ENCODE results near the gene AGO3. TPM values are rescaled to one million over a fixed set of nuclear protein-coding genes. Genes with fewer than 3 reads are reported as not detected.

AGO3 gene
- total and polyA plus RNA-seq, 7 donors: 0.60 to 27.4 (median 18.5) TPM

DNA sequence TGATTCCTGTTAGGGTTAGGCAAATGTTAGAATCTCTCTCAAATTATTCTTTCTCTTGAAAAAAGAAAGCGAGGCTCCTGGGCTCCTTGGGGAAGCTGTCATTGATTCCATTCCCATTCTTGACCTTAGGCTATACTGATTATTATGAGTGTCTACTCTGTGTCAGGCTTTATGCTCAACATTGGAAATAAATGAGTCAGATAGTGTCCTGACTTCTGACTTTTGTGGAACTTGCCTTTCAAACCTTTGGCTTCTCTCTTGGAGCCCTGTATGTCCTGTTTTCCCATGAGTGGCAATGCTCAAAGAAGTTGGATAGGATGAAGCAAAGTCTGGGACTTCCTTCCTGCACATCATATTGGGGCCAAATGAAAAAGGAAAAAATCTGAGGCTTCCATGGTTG is 36.2 kb upstream of the AGO3 start:
- H3K4me1 ChIP-seq: no peaks in the 10 kb centered on the region
- no peak for TF ChIP-seq EP300 (IDR thresholded peaks at IDR 0.05)
- TF ChIP-seq POLR2AphosphoS5 (IDR thresholded peaks at IDR 0.05): no peak
- no peak for TF ChIP-seq POLR2A (IDR thresholded peaks at IDR 0.05)
- H3K27me3 ChIP-seq: no peaks in the 10 kb centered on the region
- intact Hi-C loops (cut with DNase I): no loop called here
- no peaks in the 10 kb centered on the region for H3K9me3 ChIP-seq
- no peak overlapping the region for H3K27ac ChIP-seq
- WGBS, 2 donors: 89 to 95% methylated on average over 1 of the region's 1 CpG
- H3K4me3 ChIP-seq: no peak overlapping the region
- H3K36me3 ChIP-seq: peaks cover 9 to 96% (median 41%) of the 10 kb centered on the region in 4 donors
- DNase-seq: no peak

DNA sequence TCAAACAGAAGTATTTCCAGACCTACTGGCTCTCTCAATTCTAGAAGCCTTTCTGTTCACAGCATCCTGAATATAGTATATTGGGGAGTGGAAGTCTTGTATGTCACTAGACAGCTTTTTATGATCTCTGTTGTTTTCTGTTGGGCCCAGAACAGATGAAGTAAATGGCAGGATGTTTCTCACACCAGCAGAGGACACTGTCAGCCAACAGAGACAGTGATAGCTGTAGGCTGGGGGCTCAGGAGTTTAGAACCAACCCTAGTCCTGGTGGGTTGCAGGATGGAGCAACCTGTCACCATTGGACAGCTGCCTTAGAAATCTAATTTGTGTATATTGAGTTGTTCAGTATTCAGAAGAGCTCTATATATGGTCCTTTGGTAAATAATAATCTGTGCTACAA is 31.0 kb upstream of the AGO3 start:
- intact Hi-C loops (cut with DNase I): no loop called here
- no peaks in the 10 kb centered on the region for H3K9me3 ChIP-seq
- TF ChIP-seq POLR2A (IDR thresholded peaks at IDR 0.05): no peak
- no peak for TF ChIP-seq POLR2AphosphoS5 (IDR thresholded peaks at IDR 0.05)
- TF ChIP-seq EP300 (IDR thresholded peaks at IDR 0.05): no peak
- TF ChIP-seq, protein P1, sequence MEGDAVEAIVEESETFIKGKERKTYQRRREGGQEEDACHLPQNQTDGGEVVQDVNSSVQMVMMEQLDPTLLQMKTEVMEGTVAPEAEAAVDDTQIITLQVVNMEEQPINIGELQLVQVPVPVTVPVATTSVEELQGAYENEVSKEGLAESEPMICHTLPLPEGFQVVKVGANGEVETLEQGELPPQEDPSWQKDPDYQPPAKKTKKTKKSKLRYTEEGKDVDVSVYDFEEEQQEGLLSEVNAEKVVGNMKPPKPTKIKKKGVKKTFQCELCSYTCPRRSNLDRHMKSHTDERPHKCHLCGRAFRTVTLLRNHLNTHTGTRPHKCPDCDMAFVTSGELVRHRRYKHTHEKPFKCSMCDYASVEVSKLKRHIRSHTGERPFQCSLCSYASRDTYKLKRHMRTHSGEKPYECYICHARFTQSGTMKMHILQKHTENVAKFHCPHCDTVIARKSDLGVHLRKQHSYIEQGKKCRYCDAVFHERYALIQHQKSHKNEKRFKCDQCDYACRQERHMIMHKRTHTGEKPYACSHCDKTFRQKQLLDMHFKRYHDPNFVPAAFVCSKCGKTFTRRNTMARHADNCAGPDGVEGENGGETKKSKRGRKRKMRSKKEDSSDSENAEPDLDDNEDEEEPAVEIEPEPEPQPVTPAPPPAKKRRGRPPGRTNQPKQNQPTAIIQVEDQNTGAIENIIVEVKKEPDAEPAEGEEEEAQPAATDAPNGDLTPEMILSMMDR (IDR thresholded peaks at IDR 0.05): no peak
- no peak overlapping the region for H3K4me3 ChIP-seq
- H3K36me3 ChIP-seq: peaks cover 7 to 90% (median 38%) of the 10 kb centered on the region in 4 donors
- DNase-seq: no peak
- H3K27ac ChIP-seq: no peak overlapping the region
- no peaks in the 10 kb centered on the region for H3K27me3 ChIP-seq
- H3K4me1 ChIP-seq: no peaks in the 10 kb centered on the region

DNA sequence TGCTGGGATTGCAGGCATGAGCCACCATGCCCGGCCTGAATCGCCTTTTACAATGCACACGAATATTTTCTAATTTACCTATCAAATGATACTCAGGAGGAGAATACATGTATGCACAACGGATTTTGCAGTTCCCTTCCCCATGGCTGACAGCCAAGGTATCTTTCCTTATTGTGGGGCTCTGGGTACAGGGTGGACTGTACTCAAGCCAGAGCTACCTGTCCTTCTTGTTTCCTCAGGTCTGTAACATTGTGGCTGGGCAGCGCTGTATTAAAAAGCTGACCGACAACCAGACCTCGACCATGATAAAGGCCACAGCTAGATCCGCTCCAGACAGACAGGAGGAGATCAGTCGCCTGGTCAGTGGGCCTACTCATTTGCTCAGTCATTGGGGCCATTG is 29.7 kb upstream of the AGO3 start:
- WGBS, 2 donors: 91 to 94% methylated on average over 9 of the region's 9 CpGs
- intact Hi-C loops (cut with DNase I): no loop called here
- DNase-seq: no peak
- no peaks in the 10 kb centered on the region for H3K9me3 ChIP-seq
- no peak overlapping the region for H3K4me3 ChIP-seq
- peaks cover 7 to 91% (median 31%) of the 10 kb centered on the region in 4 donors for H3K36me3 ChIP-seq
- TF ChIP-seq EP300 (IDR thresholded peaks at IDR 0.05) (no peak), POLR2AphosphoS5 (IDR thresholded peaks at IDR 0.05) (no peak), POLR2A (IDR thresholded peaks at IDR 0.05) (no peak)
- TF ChIP-seq, protein P1 (IDR thresholded peaks at IDR 0.05): no peak
- H3K27ac ChIP-seq: no peak overlapping the region
- H3K27me3 ChIP-seq: no peaks in the 10 kb centered on the region
- no peaks in the 10 kb centered on the region for H3K4me1 ChIP-seq

DNA sequence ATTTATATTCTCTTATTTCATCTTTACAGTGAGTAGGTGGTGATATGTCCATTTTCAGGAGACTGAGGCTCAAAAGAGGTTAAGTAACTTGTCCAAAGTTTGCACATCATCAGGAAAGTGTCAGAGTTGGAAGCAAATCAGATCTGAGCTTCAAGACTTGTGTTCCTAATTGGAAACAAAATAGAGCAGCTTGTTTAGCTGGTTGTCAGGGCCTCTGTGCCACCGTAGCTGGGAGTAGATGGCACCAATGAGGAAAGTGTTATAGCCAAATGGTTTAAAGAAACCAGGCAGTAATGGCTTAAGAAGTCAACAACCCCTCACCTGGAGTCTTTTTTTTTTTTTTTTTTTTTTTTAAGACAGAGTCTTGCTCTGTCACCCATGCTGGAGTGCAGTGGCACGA is 28.2 kb upstream of the AGO3 start:
- peaks cover 11 to 91% (median 38%) of the 10 kb centered on the region in 4 donors for H3K36me3 ChIP-seq
- no peaks in the 10 kb centered on the region for H3K27me3 ChIP-seq
- 92 to 93% methylated on average over 2 of the region's 2 CpGs for WGBS, 2 donors
- no peak overlapping the region for H3K27ac ChIP-seq
- no peak overlapping the region for H3K4me3 ChIP-seq
- no peaks in the 10 kb centered on the region for H3K9me3 ChIP-seq
- TF ChIP-seq POLR2AphosphoS5 (IDR thresholded peaks at IDR 0.05) (no peak), EP300 (IDR thresholded peaks at IDR 0.05) (no peak), POLR2A (IDR thresholded peaks at IDR 0.05) (no peak)
- TF ChIP-seq, protein P1 (IDR thresholded peaks at IDR 0.05): no peak
- DNase-seq: no peak
- no peaks in the 10 kb centered on the region for H3K4me1 ChIP-seq
- intact Hi-C loops (cut with DNase I): no loop called here

DNA sequence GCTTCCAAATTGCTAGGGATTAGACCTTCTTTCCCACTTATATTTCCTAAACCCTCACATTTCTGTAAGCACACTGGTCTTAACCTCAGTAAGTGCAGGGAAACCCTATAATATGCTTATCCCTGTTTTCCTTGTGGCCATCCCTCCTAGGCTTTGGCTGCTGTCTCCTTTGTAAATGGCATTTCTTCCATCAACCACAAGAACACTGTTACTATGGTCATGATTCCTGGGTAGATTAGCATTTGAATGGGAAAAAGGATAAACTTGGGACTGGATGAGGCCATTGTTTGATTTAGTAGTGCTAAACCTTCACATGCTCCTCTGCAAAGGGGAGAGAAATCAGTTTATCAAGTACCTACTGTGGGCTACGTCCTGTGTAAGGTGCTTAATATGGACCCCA is 16.2 kb upstream of the AGO3 start:
- no peaks in the 10 kb centered on the region for H3K27me3 ChIP-seq
- WGBS, 2 donors: 94 to 97% methylated on average over 1 of the region's 1 CpG
- no peaks in the 10 kb centered on the region for H3K4me1 ChIP-seq
- H3K9me3 ChIP-seq: no peaks in the 10 kb centered on the region
- no peak overlapping the region for H3K4me3 ChIP-seq
- TF ChIP-seq, protein P1 (IDR thresholded peaks at IDR 0.05): no peak
- TF ChIP-seq POLR2A (IDR thresholded peaks at IDR 0.05) (no peak), POLR2AphosphoS5 (IDR thresholded peaks at IDR 0.05) (no peak), EP300 (IDR thresholded peaks at IDR 0.05) (no peak)
- peaks cover 14 to 84% (median 52%) of the 10 kb centered on the region in 4 donors for H3K36me3 ChIP-seq
- intact Hi-C loops (cut with DNase I): no loop called here
- no peak for DNase-seq
- no peak overlapping the region for H3K27ac ChIP-seq
